ENCODE results near the gene STRN4. TPM values are rescaled to one million over a fixed set of nuclear protein-coding genes. Genes with fewer than 3 reads are reported as not detected.

Gene STRN4
- total and polyA plus RNA-seq, 9 of the 15 experiments (the other 6 are each of a cell fraction or from before 2014, with no cell fraction given) = 0.62 to 83.7 (median 36.9) TPM

DNA sequence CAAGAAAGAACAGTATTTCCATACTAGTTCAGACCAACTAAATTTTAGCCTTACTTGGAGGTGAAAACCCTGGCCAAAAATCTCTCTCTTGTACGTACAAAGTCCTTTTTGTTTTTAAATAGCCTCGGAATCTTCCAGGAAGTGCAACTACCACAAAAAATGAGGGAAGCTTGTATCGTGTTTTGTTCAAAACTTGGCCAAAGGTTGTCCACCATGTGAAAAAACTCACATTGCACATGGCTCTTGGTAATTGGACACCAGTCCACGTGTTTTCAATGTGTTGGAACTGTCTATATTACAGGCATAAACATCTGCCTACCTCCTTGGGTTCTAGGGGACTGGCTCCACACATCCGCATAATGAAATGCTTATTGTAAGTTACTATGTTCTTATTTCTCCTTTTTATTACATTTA is 15.2 kb upstream of the STRN4 start:
- Histone ChIP-seq H3K36me3 (ENCODE audit: control insufficient read depth, insufficient read depth, low read length) (peaks cover 9% of the 10 kb centered on the region; the same call in 2 of the 3 replicates), H4K20me1 (replicated peaks; ENCODE audit: control insufficient read depth, insufficient read depth, low read length) (no peaks in the 10 kb centered on the region), H3K9me3 (replicated peaks; ENCODE audit: control insufficient read depth, insufficient read depth, low read depth, low read length) (no peaks in the 10 kb centered on the region), H3K4me3 (no peak overlapping the region), H3K4me1 (replicated peaks in 1 of 2; ENCODE audit: control insufficient read depth in 2 of 2, insufficient read depth in 2 of 2, low read length in 2 of 2) (peaks cover 2 to 12% of the 10 kb centered on the region in 2 experiments; a peak in 4 of 5 replicates), H2AFZ (ENCODE audit: low read depth, low read length) (peak overlapping the region; percentile 53; the same call in 1 of the 2 replicates), H3K27me3 (ENCODE audit: control insufficient read depth in 2 of 2, insufficient read depth in 2 of 2, low read length in 2 of 2) (no peaks in the 10 kb centered on the region), H3K4me2 (ENCODE audit: insufficient read depth, low read length) (no peak overlapping the region), H3K27ac (ENCODE audit: extremely low read depth, low read depth, low read length) (no peak overlapping the region), H3K79me2 (ENCODE audit: control insufficient read depth, insufficient read depth, low read length) (no peaks in the 10 kb centered on the region), H3K9me1 (ENCODE audit: control insufficient read depth, insufficient read depth, low read length) (no peaks in the 10 kb centered on the region), H3K9ac (ENCODE audit: insufficient read depth in 1 of 2, low read depth in 2 of 2, low read length in 2 of 2) (no peak overlapping the region)
- BruUV-seq (replicated peaks) = no TSS peak
- DNase-seq (ENCODE audit: extremely low read depth in 1 of 4, low spot score in 3 of 4) = no peak
- ChIA-PET CTCF (ENCODE audit: low intra/inter-chr PET ratio) (no interaction called here), POLR2A (interaction anchor here (1.5 kb wide), 1 partner anchor 24 kb away, joined by 4 read pairs; no protein-coding TSS in a partner anchor)
- in situ Hi-C loops (cut with MboI) = no loop called here
- intact Hi-C loops (cut with micrococcal nuclease) = no loop called here
- no peak for ATAC-seq
- WGBS (ENCODE audit: insufficient coverage, low coverage, missing lambda C conversion rate) = 60% methylated on average over 5 of the region's 5 CpGs
- peak; percentile 79 for FAIRE-seq
- no peak for TF ChIP-seq DDX20 (tag; IDR thresholded peaks at IDR 0.05; ENCODE audit: low read depth)
- no peak for TF ChIP-seq ZNF143 (CRISPR knock-in tag; IDR thresholded peaks at IDR 0.05)
- TF ChIP-seq, protein P1, sequence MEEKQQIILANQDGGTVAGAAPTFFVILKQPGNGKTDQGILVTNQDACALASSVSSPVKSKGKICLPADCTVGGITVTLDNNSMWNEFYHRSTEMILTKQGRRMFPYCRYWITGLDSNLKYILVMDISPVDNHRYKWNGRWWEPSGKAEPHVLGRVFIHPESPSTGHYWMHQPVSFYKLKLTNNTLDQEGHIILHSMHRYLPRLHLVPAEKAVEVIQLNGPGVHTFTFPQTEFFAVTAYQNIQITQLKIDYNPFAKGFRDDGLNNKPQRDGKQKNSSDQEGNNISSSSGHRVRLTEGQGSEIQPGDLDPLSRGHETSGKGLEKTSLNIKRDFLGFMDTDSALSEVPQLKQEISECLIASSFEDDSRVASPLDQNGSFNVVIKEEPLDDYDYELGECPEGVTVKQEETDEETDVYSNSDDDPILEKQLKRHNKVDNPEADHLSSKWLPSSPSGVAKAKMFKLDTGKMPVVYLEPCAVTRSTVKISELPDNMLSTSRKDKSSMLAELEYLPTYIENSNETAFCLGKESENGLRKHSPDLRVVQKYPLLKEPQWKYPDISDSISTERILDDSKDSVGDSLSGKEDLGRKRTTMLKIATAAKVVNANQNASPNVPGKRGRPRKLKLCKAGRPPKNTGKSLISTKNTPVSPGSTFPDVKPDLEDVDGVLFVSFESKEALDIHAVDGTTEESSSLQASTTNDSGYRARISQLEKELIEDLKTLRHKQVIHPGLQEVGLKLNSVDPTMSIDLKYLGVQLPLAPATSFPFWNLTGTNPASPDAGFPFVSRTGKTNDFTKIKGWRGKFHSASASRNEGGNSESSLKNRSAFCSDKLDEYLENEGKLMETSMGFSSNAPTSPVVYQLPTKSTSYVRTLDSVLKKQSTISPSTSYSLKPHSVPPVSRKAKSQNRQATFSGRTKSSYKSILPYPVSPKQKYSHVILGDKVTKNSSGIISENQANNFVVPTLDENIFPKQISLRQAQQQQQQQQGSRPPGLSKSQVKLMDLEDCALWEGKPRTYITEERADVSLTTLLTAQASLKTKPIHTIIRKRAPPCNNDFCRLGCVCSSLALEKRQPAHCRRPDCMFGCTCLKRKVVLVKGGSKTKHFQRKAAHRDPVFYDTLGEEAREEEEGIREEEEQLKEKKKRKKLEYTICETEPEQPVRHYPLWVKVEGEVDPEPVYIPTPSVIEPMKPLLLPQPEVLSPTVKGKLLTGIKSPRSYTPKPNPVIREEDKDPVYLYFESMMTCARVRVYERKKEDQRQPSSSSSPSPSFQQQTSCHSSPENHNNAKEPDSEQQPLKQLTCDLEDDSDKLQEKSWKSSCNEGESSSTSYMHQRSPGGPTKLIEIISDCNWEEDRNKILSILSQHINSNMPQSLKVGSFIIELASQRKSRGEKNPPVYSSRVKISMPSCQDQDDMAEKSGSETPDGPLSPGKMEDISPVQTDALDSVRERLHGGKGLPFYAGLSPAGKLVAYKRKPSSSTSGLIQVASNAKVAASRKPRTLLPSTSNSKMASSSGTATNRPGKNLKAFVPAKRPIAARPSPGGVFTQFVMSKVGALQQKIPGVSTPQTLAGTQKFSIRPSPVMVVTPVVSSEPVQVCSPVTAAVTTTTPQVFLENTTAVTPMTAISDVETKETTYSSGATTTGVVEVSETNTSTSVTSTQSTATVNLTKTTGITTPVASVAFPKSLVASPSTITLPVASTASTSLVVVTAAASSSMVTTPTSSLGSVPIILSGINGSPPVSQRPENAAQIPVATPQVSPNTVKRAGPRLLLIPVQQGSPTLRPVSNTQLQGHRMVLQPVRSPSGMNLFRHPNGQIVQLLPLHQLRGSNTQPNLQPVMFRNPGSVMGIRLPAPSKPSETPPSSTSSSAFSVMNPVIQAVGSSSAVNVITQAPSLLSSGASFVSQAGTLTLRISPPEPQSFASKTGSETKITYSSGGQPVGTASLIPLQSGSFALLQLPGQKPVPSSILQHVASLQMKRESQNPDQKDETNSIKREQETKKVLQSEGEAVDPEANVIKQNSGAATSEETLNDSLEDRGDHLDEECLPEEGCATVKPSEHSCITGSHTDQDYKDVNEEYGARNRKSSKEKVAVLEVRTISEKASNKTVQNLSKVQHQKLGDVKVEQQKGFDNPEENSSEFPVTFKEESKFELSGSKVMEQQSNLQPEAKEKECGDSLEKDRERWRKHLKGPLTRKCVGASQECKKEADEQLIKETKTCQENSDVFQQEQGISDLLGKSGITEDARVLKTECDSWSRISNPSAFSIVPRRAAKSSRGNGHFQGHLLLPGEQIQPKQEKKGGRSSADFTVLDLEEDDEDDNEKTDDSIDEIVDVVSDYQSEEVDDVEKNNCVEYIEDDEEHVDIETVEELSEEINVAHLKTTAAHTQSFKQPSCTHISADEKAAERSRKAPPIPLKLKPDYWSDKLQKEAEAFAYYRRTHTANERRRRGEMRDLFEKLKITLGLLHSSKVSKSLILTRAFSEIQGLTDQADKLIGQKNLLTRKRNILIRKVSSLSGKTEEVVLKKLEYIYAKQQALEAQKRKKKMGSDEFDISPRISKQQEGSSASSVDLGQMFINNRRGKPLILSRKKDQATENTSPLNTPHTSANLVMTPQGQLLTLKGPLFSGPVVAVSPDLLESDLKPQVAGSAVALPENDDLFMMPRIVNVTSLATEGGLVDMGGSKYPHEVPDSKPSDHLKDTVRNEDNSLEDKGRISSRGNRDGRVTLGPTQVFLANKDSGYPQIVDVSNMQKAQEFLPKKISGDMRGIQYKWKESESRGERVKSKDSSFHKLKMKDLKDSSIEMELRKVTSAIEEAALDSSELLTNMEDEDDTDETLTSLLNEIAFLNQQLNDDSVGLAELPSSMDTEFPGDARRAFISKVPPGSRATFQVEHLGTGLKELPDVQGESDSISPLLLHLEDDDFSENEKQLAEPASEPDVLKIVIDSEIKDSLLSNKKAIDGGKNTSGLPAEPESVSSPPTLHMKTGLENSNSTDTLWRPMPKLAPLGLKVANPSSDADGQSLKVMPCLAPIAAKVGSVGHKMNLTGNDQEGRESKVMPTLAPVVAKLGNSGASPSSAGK (IDR thresholded peaks at IDR 0.05) = peak; percentile 89
- TF ChIP-seq, protein P2, sequence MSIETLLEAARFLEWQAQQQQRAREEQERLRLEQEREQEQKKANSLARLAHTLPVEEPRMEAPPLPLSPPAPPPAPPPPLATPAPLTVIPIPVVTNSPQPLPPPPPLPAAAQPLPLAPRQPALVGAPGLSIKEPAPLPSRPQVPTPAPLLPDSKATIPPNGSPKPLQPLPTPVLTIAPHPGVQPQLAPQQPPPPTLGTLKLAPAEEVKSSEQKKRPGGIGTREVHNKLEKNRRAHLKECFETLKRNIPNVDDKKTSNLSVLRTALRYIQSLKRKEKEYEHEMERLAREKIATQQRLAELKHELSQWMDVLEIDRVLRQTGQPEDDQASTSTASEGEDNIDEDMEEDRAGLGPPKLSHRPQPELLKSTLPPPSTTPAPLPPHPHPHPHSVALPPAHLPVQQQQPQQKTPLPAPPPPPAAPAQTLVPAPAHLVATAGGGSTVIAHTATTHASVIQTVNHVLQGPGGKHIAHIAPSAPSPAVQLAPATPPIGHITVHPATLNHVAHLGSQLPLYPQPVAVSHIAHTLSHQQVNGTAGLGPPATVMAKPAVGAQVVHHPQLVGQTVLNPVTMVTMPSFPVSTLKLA (conservative IDR thresholded peaks at IDR 0.05) = peak; percentile 45 to 47; a peak in 1 of 4 replicates
